GM19372 (cell line): ENCODE data around the gene PCGF5.
"Not testable (repeated sequence)": the region's sequence is repeated elsewhere in the genome, so short reads cannot be mapped to it uniquely, and the experiment has no call there.

Experiments used
- ATAC-seq: cut with Tn5 transposase; IDR thresholded peaks from one replicate; pipeline ENCODE4 v1.9.1; 2021; ENCODE audit warnings: mild to moderate bottlenecking, low read depth, moderate library complexity; ENCODE audit not compliant: unreplicated experiment

The PCGF5 gene

GRCh38 chr10:91271886-91272285 is 51.4 kb downstream of the PCGF5 start:
- ATAC-seq = no peak

- no peak for ATAC-seq
These were observed 64.1 kb downstream of the PCGF5 start for GRCh38 chr10:91284486-91285090.

DNA sequence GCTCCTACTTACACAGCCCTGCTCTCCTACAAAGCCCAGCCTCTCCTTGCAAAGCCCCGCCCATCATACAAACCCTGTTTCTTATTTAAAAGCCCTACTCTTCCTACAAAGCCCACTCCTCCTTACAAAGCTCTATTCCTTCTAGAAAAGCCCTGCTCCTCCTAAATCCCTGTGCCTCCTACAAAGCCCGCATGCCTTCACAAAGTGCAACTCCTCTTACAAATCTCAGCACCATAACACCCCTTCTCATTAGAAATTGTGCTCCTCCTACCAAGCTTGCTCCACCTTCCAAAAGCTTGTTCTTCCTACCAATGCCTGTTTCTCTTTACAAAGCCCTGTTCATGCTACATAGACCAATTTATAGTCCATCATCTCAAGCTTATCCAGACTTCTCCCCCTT is 66.1 kb downstream of the PCGF5 start:
- no peak for ATAC-seq

- no peak for ATAC-seq
These were observed 66.8 kb downstream of the PCGF5 start for GRCh38 chr10:91287276-91287675.

GRCh38 chr10:91287912-91288311 is 67.4 kb downstream of the PCGF5 start:
- ATAC-seq = no peak

DNA sequence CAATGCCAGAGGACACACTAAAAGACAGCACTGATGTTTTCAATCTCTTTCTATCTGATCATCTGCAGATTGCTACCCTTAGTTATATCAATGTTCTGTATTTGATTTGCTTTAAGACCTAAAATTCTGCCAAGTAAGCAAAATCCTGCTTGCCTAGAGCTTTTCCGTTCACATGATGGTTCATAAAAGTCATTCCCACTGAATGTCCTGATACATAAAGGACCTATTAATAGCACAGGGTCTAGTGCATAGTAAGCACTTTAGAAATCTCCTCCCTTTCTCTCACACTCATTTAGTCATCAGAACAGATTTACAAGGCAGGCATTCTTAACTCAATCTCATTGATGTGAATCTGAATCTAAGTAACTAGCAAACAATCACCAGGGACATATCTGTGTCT is 68.8 kb downstream of the PCGF5 start:
- ATAC-seq = no peak

DNA sequence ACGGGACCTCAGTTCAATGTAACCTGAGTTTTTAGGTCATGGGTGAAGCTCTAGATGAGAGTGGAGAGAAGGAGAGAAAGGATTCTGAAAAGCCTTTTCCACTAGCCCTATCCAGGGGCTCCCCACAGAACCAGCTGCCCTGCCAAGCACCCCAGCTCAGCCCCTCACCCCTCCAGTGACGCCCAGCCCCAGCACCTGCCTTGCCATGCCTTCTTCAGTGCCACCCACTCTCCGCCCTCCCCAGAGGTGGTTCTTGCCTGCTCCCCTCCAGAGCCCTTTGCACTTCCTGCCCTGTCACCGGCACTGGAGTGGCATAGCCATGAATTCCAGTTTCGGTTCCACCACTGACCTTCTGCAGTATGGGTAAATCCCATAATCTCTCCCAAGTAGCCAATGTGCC is 70.1 kb downstream of the PCGF5 start:
- ATAC-seq = no peak

DNA sequence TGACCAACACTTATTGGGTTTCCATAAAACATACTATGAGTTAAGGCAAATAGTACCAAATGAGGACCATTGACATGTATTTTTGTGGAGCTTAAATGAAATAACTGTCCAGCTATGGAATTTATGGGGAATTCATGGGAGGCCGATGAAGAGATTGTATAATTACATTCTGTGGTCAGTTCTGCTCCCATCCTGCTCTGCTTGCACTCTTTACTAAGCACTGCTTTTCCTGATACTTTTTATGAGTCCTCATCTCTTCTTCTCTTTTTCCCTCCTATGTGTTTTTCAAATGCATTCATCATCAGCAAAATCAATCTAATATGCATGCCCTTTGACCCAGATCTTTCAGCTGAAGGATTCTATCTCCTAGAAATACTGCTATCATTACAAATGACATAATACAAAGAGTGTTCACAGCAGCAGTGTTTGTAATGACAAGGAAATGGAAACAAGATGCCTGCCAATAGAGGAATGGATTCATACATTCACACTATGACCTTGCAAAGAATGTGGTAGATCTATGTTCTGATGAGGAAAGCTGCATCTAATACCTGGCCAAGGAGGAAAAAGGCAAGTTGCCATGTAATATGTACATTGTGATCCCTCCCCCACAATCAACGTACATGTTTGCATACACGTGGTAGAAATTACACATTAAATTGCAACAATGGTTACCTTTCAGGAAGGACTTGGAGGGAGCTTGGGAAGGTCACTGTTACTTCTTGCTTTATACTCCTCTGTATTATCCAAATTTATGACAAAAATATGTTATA is 73.9 kb downstream of the PCGF5 start:
- ATAC-seq = no peak

GRCh38 chr10:91295346-91295745 is 74.9 kb downstream of the PCGF5 start:
- no peak for ATAC-seq

DNA sequence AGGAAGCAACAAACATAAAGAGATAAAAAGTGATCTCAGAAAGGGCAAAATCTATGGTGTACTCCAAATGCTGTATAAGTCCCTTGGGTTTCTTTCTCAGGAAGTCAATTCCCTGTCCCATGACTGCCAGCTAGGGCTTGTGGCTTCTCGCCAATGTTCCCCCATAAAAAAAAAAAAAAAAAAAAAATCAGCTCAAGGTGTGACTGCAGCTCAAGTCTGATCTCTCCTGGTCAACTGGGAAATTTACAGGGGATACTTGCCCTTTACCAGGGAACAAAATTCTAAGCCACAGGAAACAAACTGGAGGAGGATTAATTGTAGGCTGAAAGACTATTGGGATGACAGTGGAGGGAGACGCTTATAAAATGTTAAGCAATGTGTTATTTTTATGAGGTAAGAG is 76.0 kb downstream of the PCGF5 start:
- ATAC-seq = no peak

- peak; percentile 87 for ATAC-seq
These were observed 77.9 kb downstream of the PCGF5 start for GRCh38 chr10:91298224-91298871.

DNA sequence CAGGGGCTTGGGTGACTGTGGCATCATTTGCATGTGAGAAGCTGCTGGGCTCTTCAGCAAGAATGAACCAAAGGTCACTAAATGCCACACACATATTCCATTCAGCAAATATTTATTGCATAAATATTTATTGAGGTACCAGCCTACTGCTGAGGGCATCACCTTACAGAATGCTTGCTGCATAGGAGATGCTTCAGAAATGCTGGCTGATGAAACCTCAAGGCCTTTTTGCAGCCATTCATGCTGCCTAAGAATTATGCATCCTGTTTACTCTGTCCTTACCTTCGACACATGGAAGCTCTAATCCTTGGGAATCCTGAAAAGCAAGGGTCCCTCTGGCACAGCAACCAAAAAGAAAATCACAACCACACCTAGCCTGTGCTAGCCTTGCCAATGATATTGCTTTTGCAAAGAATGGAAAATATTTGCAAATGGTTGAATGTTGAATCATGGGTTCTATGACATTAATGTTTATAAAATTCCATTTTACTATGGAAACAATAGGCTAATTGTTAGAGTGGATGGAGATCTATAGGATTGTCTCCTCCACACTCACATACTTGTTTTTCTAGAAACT is 79.6 kb downstream of the PCGF5 start:
- ATAC-seq = no peak

GRCh38 chr10:91302946-91303345 is 82.5 kb downstream of the PCGF5 start:
- not testable (repeated sequence) for ATAC-seq

DNA sequence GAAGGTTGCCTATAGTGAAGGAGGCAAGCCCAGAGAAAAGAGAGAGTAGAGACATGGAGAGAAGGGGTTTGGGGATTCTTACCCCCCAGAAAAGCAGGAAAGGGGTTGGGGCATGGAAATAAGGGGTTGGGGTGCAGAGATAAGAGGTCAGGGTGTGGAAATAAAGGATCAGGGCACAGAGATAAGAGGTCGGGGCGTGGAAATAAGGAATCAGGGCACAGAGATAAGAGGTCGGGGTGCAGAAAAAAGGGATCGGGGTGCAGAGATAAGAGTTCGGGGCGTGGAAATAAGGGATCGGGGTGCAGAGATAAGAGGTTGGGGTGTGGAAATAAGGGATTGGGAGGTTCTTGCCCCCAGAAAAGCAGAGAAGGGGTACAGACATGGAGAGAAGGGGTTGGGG is 85.5 kb downstream of the PCGF5 start:
- not testable (repeated sequence) for ATAC-seq

DNA sequence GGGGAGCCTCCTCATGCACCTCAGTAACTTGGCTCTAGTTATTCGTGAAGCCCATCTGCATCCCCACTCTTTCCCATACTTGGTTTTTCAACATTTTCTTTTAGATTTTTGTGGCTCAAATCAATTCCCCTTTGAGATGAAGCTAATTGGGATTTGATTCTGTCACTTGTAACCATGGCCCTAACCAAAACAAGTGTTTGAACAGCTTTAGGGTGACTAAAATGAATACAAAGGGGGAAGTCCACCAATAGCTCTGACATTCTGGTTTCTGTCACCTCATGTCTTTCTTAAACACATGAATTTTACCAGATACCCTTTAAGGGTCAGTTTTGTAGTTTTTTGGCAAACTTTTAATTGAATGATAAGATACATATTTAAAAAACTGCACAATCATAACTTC is 87.0 kb downstream of the PCGF5 start:
- ATAC-seq = no peak

GRCh38 chr10:91309711-91310110 is 89.2 kb downstream of the PCGF5 start:
- no peak for ATAC-seq

DNA sequence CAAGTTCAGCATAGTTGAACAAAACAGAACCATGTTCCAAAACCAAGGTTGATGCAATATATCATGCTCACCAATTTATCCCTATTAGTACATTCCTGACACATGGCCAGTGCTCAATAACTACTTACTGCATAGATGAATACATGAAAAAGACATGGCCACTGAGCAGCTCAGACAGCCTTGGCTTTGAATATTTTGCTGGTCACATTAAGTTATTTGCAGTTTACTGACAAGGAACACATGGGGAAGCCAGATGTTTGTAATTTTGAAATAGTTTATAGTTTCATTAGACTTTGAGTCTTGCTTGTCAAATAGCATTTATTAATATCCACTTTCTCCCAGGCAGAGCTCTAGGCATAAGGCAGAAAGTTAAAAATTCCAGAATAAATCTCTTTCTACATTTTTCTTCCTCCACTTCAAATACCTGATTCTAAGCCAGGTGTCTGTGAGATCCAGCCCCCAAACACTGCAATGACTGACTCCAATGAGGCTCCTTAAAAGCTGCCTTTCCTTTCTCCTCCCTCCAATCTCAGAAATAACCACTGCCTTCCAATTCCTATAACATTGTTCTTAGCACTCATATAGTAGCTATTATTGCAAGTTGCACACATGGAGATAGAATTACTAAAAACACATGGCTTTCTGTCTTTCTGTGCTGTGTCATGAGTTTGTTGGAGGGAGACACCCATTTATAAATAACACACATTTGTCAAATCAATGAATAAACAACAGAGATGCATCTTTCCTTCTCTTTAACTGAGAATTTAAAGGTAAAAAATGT is 91.3 kb downstream of the PCGF5 start:
- no peak for ATAC-seq

DNA sequence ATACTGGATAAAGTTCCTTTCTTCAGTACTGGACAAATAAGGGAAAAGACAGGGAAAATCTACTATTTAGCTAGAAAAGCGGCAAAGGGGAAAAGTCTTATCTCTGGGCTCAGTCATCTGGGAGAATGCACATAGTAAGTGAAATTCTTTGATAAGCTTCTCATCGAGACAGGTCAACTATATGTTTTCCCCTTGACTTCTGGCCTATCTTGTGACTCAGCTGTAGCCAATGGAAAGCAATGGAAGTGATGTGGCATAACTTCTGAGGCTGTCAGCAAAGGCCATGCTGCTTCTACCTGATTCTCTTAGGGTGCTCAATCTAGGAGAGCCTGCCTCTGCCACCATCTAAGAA is 91.9 kb downstream of the PCGF5 start:
- no peak for ATAC-seq

- ATAC-seq = no peak
These were observed 93.5 kb downstream of the PCGF5 start for GRCh38 chr10:91313796-91314485.

DNA sequence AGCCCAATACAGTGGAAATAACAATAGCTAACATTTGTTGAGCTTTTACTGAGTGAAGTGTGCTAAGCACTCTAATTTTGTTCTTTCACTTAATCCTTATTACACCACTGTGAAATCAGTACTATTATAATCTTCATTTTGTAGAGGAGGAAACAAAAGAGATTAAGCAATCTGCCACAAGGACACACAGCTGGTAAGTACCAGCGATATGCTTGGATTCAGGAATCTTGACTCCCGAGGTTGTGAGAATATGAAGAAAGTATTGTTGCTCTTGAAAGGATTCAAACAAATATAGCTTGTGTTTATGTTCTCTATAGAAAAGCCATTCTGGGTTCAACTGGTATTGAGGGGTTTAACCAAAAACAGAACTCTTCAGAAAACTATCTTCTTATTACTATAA is 96.0 kb downstream of the PCGF5 start:
- ATAC-seq = no peak
